ENCODE data around the gene CLTA.
A peak's percentile ranks its signal among the peaks of the same experiment; 100 is the strongest.

Gene CLTA

GRCh38 chr9:36190388-36191289 is at the start of gene CLTA:
TSS of gene CLTA (plus strand) at chr9:36190921. CDS start at chr9:36191057, 136 bp downstream.
- TF ChIP-seq CTCF (conservative IDR thresholded peaks at IDR 0.05; ENCODE audit: low read depth, low read length): peak; percentile 55
- peak within 1 kb of the TSS; percentile 87 for H3K4me3 ChIP-seq (ENCODE audit: low read length)
- DNase-seq (ENCODE audit: low read depth): peak; percentile 95

GRCh38 chr9:36141288-36141687 is 49.4 kb upstream of the CLTA start:
- peak; percentile 43 for TF ChIP-seq CTCF (conservative IDR thresholded peaks at IDR 0.05; ENCODE audit: low read depth, low read length)
- no peak for DNase-seq (ENCODE audit: low read depth)
- no peak overlapping the region for H3K4me3 ChIP-seq (ENCODE audit: low read length)

GRCh38 chr9:36141761-36142160 is 49.0 kb upstream of the CLTA start:
- no peak for TF ChIP-seq CTCF (conservative IDR thresholded peaks at IDR 0.05; ENCODE audit: low read depth, low read length)
- no peak overlapping the region for H3K4me3 ChIP-seq (ENCODE audit: low read length)
- DNase-seq (ENCODE audit: low read depth): no peak

- no peak for TF ChIP-seq CTCF (conservative IDR thresholded peaks at IDR 0.05; ENCODE audit: low read depth, low read length)
- H3K4me3 ChIP-seq (ENCODE audit: low read length): no peak overlapping the region
- DNase-seq (ENCODE audit: low read depth): no peak
Observed at GRCh38 chr9:36142510-36143244, 48.0 kb upstream of the CLTA start.

GRCh38 chr9:36143245-36143641 is 47.5 kb upstream of the CLTA start:
- TF ChIP-seq CTCF (conservative IDR thresholded peaks at IDR 0.05; ENCODE audit: low read depth, low read length): no peak
- DNase-seq (ENCODE audit: low read depth): no peak
- no peak overlapping the region for H3K4me3 ChIP-seq (ENCODE audit: low read length)

GRCh38 chr9:36144309-36145232 is 46.1 kb upstream of the CLTA start:
- no peak overlapping the region for H3K4me3 ChIP-seq (ENCODE audit: low read length)
- no peak for DNase-seq (ENCODE audit: low read depth)
- TF ChIP-seq CTCF (conservative IDR thresholded peaks at IDR 0.05; ENCODE audit: low read depth, low read length): no peak
